AG09319 (cell line): Measurements from ENCODE around the gene PAPPA.

Experiments
- DNase-seq: peaks from one replicate; pipeline ENCODE4 v3.0.0-alpha.2; 2010; ENCODE audit warnings: low read depth; ENCODE audit errors: extremely low read depth
- TF ChIP-seq, protein P1 (sequence below): IDR thresholded peaks from 2 replicates; pipeline ENCODE4 v1.5.1; 2011; ENCODE audit warnings: low read depth, mild to moderate bottlenecking, inconsistent platforms, low read length, moderate library complexity

PAPPA gene

DNA sequence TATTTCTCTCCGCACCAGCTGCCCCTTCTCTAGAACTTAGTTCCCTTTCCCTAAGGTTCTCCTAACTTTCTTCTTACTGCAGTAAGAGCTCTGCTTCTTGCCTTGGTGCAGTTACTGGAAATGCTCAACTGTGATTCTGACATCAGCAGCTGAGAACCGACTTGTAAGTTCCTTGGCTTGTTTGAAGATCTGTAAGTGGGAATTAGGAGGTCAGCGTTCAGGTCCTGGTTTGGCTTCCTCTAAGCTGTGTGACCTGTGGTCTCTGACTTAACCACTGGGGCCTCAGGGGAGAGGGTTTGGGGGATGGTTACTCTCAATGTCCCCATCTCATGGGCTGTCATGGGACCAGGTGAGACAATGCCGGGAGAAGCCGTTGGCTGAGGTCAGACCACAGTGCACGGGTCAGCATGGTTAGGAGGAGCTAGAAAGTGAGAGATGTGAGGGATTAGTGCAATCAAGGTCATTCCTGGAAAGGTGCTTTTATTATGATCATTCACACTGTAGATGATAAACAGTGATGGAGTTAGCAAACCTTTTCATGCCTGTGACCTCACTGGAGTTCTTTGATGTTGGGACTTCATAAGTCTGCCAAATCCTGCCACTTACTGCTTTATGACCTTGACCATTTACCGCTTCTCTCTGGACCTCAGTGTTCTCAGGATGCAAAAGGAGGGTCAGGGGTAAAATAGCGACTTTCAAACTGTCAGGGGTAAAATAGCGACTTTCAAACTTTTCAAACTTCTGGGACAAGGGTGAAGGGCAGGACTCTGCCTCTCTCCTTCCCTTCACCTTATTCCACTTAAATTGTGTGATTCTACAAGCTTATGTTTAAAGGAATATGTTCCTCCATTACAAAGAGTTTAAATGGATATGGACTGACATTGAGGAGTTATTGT is 7.3 kb downstream of the PAPPA start:
- TF ChIP-seq, protein P1, sequence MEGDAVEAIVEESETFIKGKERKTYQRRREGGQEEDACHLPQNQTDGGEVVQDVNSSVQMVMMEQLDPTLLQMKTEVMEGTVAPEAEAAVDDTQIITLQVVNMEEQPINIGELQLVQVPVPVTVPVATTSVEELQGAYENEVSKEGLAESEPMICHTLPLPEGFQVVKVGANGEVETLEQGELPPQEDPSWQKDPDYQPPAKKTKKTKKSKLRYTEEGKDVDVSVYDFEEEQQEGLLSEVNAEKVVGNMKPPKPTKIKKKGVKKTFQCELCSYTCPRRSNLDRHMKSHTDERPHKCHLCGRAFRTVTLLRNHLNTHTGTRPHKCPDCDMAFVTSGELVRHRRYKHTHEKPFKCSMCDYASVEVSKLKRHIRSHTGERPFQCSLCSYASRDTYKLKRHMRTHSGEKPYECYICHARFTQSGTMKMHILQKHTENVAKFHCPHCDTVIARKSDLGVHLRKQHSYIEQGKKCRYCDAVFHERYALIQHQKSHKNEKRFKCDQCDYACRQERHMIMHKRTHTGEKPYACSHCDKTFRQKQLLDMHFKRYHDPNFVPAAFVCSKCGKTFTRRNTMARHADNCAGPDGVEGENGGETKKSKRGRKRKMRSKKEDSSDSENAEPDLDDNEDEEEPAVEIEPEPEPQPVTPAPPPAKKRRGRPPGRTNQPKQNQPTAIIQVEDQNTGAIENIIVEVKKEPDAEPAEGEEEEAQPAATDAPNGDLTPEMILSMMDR = no peak
- no peak for DNase-seq

DNA sequence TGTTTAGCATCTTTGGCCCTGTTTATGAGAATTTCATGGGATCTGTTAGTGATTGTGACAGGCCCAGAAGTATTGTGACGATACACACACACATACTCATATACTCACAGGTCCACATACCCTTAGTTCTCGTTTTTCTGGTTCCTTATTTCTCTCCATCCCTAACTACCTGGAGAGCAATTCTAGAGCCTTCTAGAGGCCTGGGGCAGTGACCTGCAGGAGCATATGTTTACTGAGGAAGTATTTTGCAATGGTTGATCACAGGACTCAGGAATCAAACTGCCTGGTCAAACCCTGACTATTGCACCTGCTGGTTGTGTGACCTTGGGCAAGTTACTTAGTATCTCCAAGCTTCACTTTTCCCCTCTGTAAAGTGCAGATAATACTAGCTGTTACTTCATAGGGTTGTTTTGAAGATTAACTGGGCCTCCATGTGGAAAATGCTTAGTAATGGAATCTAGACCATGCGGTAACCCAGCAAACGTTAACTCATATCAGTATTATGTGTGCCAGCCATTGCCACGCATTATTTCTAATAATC is 8.7 kb downstream of the PAPPA start:
- DNase-seq = no peak
- TF ChIP-seq, protein P1 = no peak

DNA sequence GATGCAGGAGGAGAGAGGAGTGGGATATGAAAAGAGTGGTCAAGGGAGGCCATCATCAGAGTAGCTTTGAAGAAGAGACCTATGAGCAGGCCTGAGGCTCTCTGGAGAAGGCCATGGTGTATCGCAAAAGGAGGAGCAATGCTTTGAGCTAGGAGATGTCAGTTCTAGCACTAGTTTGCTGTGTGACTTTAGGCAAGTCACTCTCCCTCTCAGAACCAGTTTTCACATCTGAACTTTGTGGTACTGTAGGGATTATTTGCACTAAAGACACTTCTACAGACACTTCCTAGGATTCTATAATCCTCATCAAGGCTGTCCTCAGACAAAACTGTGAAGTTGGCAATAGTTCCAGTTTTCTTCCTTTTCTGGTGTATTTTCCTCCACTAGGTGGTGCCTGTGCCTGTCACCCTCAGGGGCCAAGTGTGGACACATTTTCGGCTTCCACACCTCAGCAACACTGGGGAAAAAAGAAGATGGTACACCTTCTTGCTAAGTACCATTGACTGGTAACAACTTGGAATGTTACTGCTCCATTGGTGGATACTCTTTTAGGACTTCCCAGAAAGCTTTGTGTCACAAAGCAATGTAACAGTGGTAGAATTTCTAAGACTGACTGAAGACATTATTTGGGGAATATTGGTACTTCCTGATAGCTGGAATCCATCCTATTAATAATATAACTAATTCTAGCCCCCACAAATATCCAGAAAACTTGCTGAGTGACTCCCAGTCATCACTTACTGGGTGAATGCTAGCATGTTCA is 9.9 kb downstream of the PAPPA start:
- no peak for DNase-seq
- TF ChIP-seq, protein P1 = peak; percentile 23

DNA sequence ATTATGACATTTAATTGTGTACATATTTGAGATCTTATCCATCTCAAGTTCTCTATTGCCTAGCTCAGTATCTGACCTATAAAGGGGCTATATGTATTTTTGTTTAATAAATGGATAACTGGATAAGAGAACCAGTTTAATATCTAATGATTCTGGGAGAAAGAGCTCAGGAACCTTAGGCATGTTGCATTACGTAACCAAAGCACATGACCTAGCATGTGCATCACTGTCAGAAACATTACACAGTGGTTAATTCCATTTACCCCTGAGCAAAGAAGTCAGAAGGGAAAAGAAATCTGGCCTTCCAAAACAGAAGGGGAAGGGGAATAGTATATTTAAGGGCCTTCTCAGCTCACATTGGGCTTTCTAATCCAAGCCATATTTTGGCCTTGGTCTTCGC is 12.3 kb downstream of the PAPPA start:
- no peak for DNase-seq
- TF ChIP-seq, protein P1 = no peak

DNA sequence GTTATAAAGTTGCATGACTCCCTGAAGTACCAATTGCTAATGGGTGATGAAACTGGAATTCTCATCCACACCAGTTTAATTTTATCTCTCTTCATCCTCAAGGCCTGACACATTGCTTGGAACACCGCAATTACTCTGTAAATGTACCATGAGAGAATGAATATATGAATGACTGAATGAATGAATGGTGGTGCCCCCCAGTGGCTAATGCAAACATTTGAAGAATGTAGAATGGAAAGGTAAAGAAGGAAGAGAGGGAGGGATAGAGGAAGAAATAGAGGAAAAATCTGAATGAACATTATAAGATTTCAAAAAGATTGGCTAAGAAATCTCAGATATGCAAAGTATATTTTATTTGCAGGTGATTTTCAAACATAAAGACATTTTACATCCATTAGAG is 13.1 kb downstream of the PAPPA start:
- DNase-seq = no peak
- TF ChIP-seq, protein P1 = no peak; the same call in 1 of the 2 replicates

DNA sequence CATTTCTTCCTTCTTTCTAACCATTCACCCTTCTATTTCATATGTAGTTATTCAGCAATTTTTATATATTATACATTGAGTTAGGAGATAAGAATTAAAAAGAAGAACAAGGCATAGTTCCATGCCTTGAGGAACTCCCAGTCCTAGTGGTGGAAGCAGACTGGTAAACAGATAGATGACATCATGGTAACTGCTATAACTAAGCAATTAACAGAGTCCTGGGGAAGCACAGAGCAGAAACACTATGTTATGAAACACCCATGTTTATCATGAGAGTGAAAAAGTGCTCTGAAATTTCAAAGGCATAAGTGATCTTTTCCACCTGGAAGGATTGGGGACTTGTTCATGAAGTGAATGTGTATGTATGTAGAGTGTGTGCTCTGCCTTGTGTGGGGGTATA is 14.6 kb downstream of the PAPPA start:
- no peak for DNase-seq
- TF ChIP-seq, protein P1 = no peak

DNA sequence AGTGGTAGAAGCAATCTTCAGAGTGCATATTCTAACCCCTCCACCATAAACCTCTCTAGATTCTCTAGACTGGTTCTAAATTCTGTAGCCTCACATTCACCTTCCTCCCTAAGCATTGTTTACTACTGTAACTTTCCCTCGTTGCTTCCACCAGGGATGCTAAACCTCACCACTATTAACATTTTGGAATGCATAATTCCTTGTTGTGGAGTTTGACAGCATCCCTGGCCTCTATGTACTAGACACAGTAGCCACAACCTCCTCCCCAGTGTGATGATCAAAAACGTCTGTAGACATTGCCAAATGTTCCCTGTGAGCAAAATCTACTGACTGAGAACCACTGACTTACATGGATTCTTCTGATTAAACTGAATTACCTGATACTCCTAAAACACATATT is 18.6 kb downstream of the PAPPA start:
- TF ChIP-seq, protein P1 = no peak
- no peak for DNase-seq
